ENCODE results near the gene AVPR2.

AVPR2 gene

GRCh38 chrX:153886915-153887314 lies 17.6 kb upstream of the AVPR2 start:
- no peak for DNase-seq

- DNase-seq: no peak
Measured at GRCh38 chrX:153887385-153887784, 17.1 kb upstream of the AVPR2 start.

DNA sequence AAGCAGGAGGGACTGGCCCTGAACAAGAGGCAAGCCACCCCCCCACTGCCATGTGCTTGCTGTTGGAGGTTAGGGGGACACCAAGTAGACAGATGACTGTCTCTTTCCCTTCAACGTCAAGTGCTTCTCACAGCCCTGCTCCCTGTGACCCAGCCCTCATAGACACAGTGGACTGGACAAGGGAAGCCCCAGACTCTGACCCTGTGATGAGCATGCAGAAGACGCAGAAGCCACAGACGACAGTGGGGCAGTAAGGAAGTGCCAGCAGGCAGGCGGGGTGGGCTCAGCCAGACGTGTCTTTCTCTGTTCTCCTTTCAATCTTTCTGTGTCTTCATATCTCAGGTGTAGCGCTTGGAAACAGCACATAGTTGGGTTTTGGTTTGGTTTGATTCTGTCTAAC lies 16.1 kb upstream of the AVPR2 start:
- no peak for DNase-seq

DNA sequence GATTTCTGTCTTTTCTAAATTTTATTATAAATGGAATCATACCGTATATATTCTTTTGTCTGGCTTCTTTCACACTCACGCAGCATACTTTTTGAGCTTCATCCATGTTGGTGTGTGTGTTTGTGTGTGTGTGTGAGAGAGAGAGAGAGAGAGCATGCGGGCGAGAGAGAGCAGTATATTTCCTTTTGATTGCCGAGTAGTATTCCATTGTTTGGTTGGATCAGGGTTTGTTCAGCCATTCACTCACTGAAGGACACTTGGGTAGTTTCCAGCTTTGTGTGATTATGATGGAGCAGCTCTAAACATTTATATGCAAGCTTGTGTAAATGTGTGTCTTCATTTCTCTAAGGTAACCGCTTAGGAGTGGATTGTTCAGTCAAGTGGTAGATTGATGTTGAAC lies 15.3 kb upstream of the AVPR2 start:
- DNase-seq: no peak

DNA sequence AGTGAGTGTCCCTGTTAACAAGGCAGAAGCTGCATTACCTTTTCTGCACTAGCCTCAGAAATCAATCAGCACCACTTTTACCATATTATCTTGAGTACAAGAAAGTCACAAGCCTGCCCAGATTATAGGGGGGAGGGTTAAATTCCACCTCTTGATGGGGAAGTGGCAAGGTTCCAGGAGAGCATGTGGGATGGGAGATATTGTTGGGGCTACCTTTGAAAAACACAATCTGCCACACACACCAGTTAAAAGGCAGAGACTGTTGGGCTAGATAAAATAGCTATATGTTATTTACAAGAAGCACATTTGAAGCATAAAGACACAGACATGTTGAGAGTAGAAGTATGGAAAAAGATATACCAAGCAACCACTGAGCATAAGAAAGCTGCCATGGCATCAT lies 6.6 kb upstream of the AVPR2 start:
- no peak for DNase-seq

DNA sequence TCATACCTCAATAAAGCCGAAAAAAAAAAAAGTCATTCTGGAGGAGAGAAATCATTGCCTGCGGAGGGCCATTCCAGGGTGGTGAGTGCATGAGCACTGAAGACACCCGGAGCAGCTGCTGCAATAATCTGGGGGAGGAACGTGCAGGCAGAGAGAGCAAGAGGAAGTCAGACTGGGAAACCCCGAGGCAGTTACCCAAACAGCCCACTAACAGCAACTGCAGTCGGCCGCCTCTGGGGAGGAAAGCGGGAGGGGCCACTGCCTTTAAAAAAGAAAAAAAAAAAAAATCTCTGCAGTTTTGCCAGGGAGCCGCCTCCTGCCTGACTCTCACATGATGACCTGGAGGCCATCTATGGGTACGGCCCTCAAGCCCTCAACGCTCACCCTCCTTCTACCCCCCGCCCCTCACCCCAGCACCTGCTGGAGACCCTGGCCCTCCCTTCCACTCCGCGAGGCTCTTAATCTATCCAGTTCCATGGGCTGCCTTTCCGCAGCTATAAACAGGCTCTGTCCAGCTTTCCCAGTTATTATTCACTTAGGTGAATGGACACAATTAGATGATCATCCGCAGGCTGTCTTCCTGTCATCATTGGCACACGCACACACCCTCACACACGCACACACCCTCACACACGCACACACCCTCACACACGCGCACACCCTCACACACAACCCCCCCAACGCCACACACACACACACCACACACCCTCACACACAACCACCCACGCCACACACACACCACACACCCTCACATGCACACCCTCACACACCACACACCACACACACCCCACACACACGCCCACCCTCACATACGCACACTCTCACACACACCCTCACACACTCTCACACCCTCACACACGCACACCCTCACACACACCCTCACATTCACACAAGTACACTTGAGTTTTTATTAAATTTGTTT lies 3.4 kb upstream of the AVPR2 start:
- DNase-seq: peak; percentile 28

- DNase-seq: no peak
Measured at GRCh38 chrX:153901753-153902140, 2.7 kb upstream of the AVPR2 start.

DNA sequence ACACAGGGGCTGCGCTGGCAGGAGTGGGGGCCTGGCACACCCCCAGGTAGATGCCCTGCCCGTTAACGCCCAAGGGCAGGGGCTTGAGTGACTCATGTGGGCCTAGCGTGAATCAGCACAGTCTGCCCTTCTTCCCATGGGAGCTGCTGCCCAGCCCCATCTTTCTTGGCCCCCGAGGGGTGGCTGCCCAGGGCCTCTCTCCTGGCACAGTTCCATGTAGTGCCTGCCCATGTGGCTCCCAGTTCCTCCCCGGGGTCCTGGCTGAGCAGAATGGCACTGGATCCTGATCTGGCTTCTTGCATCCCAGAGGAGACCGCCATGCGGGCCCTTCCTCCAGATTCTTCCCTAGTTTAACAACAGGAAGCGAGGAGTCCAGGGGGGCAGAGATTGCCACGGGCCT lies 2.1 kb upstream of the AVPR2 start:
- DNase-seq: no peak

DNA sequence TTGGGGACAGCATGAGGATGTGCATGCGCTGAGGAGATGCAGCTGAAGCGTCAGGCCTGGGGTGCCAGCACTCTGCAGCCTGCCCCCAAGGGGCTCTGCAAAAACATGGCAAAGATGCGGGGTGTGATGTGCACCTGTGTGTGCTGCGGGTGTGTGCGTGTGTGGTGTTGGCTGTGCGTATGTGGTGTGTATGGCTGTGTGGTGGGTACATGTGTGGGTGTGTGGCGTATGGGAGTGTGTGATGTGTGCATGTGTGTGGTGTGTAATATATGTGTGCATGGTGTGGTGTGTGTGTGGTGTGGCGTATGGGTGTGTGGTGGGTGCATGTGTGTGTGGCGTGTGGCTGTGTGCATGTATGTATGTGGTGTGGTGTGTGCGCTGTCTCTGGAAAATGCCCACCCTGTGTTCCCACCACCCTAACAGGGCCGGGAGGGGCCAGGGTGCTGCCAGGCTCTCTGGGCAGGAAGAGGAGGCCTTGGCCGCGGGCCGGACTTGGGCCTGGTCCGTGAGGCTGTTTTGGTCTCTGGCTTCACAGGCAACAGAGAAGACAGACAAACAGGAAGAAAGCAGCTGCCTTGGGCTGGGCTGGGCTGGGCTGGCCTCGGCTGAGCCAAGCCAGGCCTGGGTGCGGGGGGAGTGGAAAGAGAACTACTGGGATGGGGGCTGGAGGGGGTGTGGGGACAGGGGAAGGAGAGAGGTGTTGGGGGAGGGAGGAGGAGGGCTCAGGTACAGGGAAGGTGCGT lies 1.1 kb upstream of the AVPR2 start:
- no peak for DNase-seq

GRCh38 chrX:153905481-153906095 lies 1.1 kb downstream of the AVPR2 start:
- no peak for DNase-seq

- no peak for DNase-seq
Measured at GRCh38 chrX:153906126-153906917, 1.8 kb downstream of the AVPR2 start.

DNA sequence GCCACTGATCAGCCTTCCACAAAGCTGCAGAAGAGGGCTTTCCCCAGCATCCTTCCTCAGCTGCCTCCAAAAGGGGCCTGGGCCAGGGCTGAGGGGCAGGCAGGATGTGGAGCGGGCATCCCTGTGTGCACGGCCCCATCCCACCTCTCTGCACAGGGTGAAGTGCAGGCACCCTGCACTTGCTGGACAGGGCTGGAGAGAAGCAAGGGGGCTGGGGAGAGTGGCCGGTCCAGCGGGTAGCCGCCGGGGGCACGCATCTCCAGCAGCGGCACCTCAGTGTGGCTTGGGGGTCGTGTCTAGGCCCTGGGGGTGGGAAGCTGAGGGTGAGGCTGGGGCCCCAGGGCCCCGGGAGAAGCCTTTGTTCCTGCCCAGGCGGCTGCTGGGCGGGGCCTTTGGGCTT lies 3.0 kb downstream of the AVPR2 start:
- DNase-seq: no peak

DNA sequence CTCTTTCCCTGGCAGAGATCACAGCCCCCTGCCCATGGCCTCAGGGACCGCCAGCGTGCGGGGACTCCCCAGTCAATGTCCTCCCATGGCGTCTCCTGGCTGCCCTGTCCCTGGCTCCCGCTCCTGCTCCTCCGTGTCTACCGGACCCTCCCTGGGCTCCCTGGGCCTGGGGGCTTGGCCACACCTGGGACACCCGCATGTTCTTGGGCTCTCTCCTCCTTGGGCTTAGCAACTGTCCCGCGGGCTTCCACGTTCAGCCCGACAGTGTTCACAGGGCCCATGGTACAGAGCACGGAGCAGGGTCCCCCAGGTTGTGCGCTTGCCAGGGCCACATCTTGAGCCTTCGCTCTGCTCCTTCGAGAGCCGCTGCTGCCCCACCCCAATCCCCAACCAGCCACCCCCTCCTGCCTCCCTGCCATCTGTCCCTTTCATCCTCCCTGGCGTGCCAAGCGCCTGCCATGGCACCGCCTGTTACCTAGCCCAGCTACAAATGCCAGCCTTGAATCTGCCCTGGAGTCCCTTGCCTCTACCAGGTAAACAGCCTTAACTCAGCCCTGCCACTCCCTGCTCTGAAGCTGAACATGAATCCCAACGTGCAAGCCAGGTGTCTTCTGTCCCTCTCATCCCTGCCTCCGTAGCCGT lies 3.9 kb downstream of the AVPR2 start:
- DNase-seq: no peak

DNA sequence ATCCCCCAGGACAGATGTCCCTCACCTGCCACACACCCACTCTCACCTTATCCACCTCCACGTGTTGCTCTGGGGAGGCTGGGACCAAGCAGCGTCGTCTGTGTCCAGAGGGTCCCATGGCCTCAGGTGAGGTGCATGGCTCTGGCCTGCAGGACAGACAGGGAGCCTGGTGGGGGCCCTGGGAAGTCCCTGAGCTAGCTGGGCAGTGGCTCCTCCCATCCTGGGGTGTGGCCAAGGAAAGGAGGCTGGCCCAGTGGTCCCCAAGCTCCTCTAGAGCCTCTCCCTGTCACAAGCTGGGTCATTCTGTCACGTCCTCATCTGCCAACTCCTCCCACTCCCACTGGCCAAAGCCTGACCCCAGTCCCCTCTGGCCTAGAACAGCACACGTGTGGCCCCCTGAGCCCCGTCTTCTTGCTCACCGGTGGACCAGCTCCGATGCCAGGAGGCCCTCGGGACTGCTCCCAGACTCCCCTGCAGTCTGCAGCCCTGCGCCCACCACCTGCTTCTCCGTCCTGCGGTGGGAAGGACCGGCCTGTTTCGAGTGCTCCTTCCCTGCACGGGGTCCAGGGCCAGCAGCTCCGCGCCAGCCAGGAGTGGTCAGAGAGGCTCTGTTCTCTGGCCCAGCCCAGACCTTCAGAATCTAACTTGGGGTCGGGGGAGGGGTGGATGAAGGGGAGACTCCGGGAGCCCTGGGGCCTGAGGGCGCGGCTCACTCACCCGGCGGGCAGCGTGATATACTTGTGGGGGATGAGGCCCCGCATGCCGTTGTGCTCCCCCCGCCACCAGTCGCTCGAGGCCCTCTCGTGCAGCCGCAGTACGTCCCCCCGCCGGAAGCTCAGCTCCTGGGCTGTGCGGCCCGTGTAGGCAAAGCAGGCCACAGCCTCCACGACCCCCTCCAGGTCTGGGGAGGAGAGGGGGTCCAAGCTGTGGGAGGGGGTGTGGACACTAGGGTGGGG lies 4.8 kb downstream of the AVPR2 start:
- no peak for DNase-seq

DNA sequence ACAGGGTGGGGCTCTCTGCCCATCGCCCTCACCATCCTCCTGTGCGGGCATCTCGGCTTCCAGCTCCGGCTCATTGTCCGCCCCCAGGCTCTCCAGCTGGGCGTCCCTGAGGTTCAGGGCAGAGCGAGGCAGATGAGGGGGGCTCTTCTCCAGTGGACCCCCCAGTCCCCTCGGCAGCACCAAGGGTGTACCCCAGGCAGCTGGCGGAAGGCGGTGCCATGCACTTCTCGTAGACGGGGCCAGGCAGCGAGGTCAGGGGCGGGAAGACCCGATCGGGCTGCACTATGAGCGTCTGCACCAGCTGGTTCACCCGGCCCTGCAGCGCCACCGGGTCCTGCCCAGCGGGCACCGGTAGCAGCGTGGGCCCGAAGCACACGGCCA lies 5.5 kb downstream of the AVPR2 start:
- no peak for DNase-seq

DNA sequence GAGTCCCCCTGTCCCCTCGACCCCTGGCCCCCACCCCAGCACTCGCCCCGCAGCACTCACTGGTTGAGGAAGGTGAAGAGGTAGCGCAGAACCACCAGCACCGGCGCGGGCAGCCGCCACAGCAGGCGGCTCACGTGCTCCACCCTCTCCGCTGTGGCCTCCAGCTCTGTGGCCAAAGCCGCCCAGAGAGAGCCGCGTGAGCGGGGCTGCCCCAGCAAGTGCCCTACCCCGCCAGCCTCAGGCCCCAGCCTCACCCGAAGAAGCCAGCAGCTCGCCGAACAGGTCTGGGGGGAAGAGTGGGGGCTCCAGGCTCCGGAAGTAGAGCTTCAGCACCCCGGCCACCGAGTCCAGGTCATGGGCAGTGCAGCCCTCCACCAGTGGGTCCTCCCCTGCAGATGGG lies 6.0 kb downstream of the AVPR2 start:
- DNase-seq: no peak

- no peak for DNase-seq
Measured at GRCh38 chrX:153911798-153912197, 7.3 kb downstream of the AVPR2 start.

- no peak for DNase-seq
Measured at GRCh38 chrX:153913211-153913610, 8.7 kb downstream of the AVPR2 start.

DNA sequence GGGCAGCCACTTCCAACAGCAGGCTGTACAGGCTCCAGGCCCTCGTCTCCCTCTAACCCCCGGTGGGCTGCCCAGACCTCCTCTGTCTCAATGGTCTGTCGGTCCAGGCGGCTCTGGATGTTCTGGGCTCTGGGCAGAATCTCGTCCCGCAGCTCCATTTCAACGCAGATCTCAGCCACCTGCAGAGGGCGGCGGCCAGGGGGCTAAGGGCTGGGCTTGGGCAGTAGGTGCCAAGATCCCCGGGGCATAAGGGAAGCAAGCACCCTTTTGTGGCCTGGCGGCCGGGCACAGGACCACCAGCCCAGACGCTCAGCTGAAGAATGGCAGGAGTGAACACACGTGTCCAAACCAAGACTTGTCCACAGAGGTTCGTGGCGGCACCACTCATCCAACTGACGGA lies 9.2 kb downstream of the AVPR2 start:
- no peak for DNase-seq

DNA sequence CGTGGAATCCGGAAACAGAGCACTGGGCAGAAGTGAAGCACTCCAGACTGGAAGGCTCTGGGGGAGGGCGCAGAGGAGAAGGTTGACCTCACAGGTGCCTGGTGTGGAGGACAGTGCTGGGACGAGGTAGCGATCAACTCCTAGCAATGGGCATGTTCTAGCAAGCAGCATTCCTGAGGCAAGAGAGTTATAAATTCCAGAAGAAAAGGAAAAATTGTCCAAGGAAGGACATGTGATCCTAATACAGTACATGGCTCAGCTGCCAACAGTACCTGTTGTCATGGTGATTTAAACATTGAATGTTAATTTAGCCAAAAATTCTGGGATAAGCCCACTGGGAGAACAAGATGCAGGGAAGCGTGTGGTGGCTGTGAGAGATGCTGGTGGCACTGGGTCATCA lies 13.4 kb downstream of the AVPR2 start:
- no peak for DNase-seq

DNA sequence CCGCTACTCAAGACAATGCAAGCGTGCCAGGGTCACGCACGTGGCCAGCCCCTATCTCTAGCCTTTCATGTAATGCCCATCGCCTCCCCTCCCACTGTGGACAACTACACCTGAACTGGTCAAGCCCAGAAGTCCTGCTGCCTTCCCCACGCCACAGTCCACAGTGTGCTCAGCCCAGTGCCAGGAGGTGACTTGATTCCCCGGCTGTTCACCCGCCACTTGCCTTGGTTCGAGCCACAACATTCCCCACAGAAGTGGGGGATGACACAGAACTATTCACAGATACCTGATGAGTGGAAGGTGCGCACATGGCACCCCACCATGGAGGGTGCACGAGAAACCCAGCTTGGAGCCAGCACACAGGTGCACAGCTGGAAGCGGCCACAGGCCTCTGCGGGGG lies 14.8 kb downstream of the AVPR2 start:
- no peak for DNase-seq
